ENCODE results near the gene SYNE1.

SYNE1 gene

GRCh38 chr6:152135755-152136448 is 501.3 kb downstream of the SYNE1 start:
- no peak for DNase-seq (ENCODE audit: low spot score)

DNA sequence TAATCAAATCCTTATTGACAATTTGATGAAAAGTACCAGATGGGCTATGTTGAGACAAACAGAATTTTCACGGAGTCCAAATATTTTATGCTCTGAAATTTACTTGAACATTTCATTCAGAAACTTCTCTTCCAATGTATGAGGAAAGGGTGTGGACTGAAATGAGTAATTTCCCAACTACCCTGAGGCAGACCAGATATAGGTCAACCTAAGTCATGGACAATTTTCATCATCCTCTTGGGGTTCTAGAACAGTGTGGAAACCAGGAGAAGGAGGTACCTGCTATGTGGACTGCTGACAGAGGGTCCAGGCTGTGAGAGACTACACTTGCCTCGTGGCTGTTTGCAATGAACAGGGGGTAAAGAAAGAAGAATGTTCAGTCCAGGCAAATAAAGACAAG is 506.7 kb downstream of the SYNE1 start:
- DNase-seq (ENCODE audit: low spot score): no peak

DNA sequence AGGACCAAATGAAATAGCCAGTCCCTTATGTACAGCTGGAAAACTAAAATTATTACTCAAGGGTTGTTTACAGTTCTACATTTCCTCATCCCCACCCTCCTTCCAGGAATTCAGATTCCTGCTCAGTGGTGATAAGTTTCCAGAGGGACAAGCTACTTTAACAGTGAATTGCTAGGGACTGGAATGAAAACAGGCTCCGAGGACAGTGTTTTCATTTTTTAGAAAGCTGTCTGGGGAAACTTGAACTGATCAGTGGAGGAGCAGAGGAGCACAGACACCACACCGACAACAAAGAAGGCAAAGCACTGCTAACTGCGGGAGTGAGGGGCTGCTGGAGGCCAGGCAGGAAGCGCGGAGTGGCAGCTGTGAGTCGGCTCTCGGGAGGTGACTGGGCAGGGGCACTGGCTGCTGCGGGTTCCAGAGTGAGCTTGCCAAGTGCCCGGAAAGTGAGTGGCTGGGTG is 507.4 kb downstream of the SYNE1 start:
- no peak for DNase-seq (ENCODE audit: low spot score)

DNA sequence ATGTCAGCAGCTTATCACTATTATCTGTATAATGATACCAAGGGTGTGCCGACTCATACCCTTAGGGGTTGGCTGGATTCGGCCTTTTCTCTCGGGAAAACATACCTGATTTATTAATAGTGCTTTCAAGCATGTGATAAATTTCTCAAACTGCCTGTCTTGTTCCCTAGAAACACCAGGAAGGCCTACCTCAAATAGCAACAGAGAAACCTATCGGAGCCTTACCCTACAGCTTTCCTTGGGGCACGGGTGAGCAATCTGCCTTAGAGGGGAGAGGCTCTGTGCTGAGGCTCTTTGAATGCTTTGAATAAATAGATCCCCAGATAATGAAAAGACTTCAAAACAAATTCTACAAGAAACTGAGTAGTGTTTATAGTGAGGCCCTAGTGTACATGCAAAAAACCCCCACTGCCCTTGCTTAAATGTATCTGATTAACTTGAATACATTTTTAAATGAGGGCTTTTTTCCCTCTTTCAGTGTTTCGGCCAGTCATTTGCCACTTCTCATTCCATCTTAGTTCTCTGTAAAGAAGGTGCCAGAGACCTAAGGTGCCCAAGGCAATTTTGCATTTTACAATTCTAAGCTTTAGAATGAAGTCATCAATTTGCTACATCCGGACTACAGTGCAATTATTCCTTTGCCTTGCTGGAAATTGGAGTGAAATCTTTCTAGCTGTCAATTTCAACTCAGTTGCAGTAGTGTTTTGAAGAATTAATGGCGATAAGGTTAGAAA is 509.6 kb downstream of the SYNE1 start:
- no peak for DNase-seq (ENCODE audit: low spot score)

GRCh38 chr6:152124429-152125074 is 512.6 kb downstream of the SYNE1 start:
- no peak for DNase-seq (ENCODE audit: low spot score)

GRCh38 chr6:152123076-152123475 is 514.1 kb downstream of the SYNE1 start:
- no peak for DNase-seq (ENCODE audit: low spot score)

DNA sequence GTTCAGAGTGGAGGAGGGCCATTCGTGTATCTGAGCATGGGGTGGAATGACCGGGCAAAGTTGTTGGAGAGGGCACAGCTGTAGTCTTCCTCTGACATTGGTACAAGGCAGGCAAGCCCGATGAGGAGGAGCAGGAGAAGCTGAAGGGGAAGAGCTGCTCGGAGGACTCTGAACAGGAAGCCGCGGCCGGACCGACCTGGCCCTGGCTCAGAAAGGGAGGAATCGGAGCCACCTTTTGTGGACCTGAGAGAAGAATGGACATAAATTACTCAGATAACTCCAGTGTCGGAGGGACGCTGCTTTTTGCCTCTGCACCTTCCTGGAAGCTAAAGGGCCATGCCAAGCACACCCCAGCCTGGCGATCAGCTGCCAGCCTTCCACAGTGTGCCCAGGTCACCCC is 514.7 kb downstream of the SYNE1 start:
- no peak for DNase-seq (ENCODE audit: low spot score)

- no peak for DNase-seq (ENCODE audit: low spot score)
Observed at GRCh38 chr6:152121910-152122309, 515.3 kb downstream of the SYNE1 start.

- no peak for DNase-seq (ENCODE audit: low spot score)
Observed at GRCh38 chr6:152119831-152120230, 517.3 kb downstream of the SYNE1 start.

GRCh38 chr6:152118678-152119077 is 518.5 kb downstream of the SYNE1 start:
- DNase-seq (ENCODE audit: low spot score): no peak

- DNase-seq (ENCODE audit: low spot score): no peak
Observed at GRCh38 chr6:152118224-152118623, 518.9 kb downstream of the SYNE1 start.

GRCh38 chr6:152117156-152118133 is 519.7 kb downstream of the SYNE1 start:
- DNase-seq (ENCODE audit: low spot score): no peak

DNA sequence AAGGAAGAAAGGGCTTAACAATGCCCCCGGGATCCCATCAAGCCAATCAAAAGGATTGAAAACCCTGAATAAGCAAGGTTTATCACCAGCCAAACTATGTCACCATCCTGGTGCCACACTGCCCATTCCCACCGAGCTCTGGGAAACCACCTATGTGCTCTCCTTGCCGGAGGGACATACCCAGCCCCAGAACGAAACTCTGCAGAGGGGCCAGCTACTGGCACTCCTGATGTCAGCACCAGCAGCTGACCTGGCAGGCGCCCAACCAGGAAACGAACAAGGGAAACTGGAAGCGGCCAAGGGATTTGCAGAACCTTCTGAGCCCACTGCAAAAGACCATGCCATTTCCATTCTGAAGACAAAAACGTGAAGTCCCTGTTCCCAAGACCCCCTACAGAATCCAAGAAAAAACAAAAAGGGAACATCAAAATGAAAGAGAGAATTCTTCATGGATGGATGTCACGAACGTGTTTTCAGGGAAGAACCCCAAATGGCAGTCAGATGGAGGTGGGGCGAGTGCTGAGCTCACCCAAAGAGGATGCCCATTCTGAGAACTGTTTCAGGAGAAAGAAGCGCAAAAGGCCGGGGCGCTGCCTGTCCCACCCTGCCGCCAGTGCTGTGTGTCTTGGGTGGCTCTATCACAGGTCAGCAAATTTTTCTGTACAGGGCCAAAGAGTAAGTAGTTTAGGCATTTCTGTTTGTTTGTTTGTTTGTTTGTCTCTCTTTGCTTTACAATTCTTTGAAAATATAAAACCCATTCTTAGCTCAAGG is 524.5 kb downstream of the SYNE1 start:
- DNase-seq (ENCODE audit: low spot score): no peak

DNA sequence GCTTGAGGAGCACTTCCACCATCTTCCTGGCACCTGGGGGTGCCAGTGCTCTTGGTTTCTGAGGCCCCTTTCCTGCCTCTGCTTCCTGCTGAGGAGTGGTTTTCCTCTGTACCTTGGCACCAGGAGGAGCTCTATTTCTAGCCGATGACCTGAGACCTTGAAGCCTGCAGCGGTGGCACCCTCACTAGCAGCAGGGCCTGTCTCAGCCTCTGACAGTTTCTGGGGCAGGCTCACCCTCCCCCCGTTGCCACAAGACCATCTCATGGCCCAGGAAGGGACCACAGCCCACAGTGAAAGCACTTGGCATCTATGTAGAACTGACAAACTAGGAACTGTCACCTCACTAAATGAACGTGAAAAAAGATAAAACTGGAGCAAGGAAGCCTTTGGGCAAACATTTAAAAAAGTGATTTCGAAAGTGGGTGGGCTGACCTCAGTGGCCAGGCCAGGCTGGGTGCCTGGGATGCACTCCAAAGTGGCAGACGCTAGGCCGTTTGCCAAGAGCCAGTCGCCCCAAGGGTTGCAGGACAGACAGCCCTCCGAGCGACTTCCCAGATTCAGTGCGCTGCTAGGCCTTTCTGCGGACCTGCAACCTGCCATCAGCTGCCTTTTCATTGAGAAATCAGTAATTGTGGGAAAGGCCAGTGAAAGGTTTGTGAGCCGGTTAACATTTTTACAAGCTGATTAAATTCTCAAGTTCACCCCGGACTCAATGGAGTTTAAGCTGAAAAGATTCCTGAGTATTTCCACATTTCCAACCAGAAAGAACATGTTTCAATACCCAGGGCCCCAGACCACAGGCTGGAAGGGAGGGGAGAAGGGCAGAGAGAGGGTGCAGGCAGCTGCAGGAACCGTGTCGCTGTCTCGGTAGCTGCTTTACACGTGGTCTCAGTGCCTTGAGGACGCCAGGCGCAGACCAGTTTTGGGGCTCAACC is 526.0 kb downstream of the SYNE1 start:
- DNase-seq (ENCODE audit: low spot score): no peak

DNA sequence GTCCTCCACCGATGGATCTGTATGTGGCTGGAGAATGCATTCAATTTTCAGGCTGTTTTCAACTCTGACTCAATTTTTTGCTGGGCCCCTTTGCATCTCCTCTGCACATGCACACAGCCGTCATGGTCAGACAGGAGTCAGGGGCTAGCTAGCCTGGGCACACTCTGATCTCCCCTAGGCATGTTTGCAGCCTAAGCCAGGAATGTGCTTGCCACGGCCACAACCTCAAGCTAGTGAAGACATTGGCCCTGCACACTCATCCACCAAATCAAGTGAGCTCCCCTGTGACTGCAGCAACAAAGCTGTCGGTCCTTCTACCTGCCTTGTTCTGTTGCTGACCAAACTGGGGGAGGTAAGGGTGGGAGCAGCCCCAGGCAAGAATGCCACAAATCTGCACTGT is 529.2 kb downstream of the SYNE1 start:
- no peak for DNase-seq (ENCODE audit: low spot score)

DNA sequence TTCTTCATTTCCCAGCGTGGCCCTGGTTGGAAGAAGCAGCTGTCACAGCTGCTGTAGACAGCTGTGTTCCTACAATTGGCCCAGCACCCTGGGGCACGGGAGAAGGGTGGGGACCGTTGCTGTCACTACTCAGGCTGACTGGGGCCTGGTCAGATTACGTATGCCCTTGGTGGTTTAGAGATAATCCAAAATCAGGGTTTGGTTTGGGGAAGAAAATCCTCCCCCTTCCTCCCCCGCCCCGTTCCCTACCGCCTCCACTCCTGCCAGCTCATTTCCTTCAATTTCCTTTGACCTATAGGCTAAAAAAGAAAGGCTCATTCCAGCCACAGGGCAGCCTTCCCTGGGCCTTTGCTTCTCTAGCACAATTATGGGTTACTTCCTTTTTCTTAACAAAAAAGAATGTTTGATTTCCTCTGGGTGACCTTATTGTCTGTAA is 537.0 kb downstream of the SYNE1 start:
- DNase-seq (ENCODE audit: low spot score): no peak

- DNase-seq (ENCODE audit: low spot score): no peak
Observed at GRCh38 chr6:152099446-152100182, 537.5 kb downstream of the SYNE1 start.

DNA sequence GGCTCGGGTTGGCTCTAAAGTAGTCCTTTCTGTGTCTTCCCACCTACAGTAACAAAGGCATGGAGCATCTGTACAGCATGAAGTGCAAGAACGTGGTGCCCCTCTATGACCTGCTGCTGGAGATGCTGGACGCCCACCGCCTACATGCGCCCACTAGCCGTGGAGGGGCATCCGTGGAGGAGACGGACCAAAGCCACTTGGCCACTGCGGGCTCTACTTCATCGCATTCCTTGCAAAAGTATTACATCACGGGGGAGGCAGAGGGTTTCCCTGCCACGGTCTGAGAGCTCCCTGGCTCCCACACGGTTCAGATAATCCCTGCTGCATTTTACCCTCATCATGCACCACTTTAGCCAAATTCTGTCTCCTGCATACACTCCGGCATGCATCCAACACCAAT is 538.5 kb downstream of the SYNE1 start:
- DNase-seq (ENCODE audit: low spot score): no peak

DNA sequence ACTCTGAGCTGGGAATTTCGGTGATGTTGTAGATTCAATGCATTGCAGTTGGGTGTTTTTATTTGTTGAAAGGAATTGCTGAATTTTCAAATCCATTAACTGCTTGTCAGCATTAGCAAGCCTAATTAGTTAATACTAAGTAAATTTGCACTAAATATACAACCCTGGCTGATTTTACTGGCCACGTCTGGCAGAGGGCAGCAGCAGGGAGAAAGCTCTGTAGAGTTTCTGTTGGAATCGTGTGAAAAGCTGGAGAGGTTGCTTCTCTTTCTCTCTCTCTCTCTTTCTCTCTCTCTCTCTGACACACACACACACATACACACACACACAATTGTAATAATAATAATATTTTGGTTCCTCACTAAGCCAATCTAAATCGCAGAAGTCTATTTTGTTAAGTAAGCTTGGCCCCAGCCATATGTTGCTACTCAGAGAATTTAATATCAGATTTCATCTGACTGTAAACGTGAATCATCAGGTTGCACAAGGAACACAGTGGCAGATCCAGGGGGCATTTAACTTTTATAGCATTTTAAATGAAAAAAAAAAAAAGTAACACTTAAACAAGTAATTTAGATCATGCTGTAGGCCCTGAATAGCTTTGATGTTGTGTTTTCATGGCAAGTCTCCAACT is 540.2 kb downstream of the SYNE1 start:
- DNase-seq (ENCODE audit: low spot score): no peak

Data from CD4-positive, alpha-beta T cell treated with Interleukin-6 at 100 ng/mL for 8 hours (primary cell).